SU-DHL-6 (cell line): ENCODE measurements around the gene PTPRN2.
"Not testable (repeated sequence)": the region's sequence is repeated elsewhere in the genome, so short reads cannot be mapped to it uniquely, and the experiment has no call there.

Source experiments
- H2AFZ ChIP-seq: fragments of 200-600 bp; sonication (generic); 2 replicates; pipeline ENCODE4 v1.6.1; 2014; ENCODE audit warnings: low read depth, mild to moderate bottlenecking, moderate library complexity, mixed read lengths, antibody characterized with exemption, low read length; ENCODE audit not compliant: severe bottlenecking
- H3F3A ChIP-seq: fragments of 200-600 bp; shearing (Covaris generic); 2 replicates; pipeline ENCODE4 v1.6.0; 2016; ENCODE audit warnings: antibody characterized with exemption, mild to moderate bottlenecking; ENCODE audit not compliant: insufficient read depth
- H3K27ac ChIP-seq: fragments of 200-600 bp; sonication (generic); 2 replicates; pipeline ENCODE4 v1.5.1; 2016; ENCODE audit warnings: low read depth, mild to moderate bottlenecking, low read length, moderate library complexity, mixed read lengths
- H3K27me3 ChIP-seq: fragments of 200-600 bp; sonication (generic), shearing (Covaris generic); 2 replicates; pipeline ENCODE4 v1.6.0; 2014; ENCODE audit warnings: mild to moderate bottlenecking, low read length
- H3K36me3 ChIP-seq: fragments of 200-600 bp; sonication (generic); 2 replicates; pipeline ENCODE4 v1.6.1; 2014; ENCODE audit warnings: mild to moderate bottlenecking, low read length, mixed read lengths
- H3K4me2 ChIP-seq: fragments of 300-600, 200-600 bp; shearing (Covaris generic), sonication (generic); 2 replicates; pipeline ENCODE4 v1.6.0; 2014; ENCODE audit warnings: low read length, low read depth, mild to moderate bottlenecking; ENCODE audit not compliant: poor library complexity, severe bottlenecking
- H3K4me3 ChIP-seq: fragments of 200-600 bp; sonication (generic); 2 replicates; pipeline ENCODE4 v1.5.1; 2014; ENCODE audit warnings: antibody characterized with exemption, low read length, mild to moderate bottlenecking, mixed read lengths; ENCODE audit not compliant: insufficient read depth, poor library complexity, severe bottlenecking
- H3K79me2 ChIP-seq: fragments of 200-600 bp; sonication (generic); 2 replicates; pipeline ENCODE4 v1.6.1; 2014; ENCODE audit warnings: mild to moderate bottlenecking, low read length, moderate library complexity; ENCODE audit not compliant: insufficient read depth
- H3K9ac ChIP-seq: fragments of 200-600 bp; sonication (generic); 2 replicates; pipeline ENCODE4 v1.7.0; 2014; ENCODE audit warnings: mild to moderate bottlenecking, low read length
- H3K9me2 ChIP-seq: fragments of 200-600 bp; sonication (generic); replicated peaks from 2 replicates; pipeline ENCODE4 v1.6.1; 2014; ENCODE audit warnings: low read length; ENCODE audit not compliant: insufficient read depth
- H3K9me3 ChIP-seq: fragments of 200-600 bp; sonication (generic); 2 replicates; pipeline ENCODE4 v1.6.1; 2014; ENCODE audit warnings: low read length, mixed read lengths; ENCODE audit not compliant: insufficient read depth
- H4K20me1 ChIP-seq: fragments of 200-600 bp; sonication (generic); 2 replicates; pipeline ENCODE4 v1.6.1; 2014; ENCODE audit warnings: low read depth, mild to moderate bottlenecking, antibody characterized with exemption, low read length, moderate library complexity, mixed read lengths
- CTCF ChIP-seq: fragments of 200-600 bp; sonication (generic); IDR thresholded peaks from one replicate; pipeline ENCODE4 v1.5.1; 2017; ENCODE audit warnings: antibody characterized with exemption, mild to moderate bottlenecking, low read length, moderate library complexity; ENCODE audit not compliant: insufficient read depth, poor library complexity, severe bottlenecking
- EZH2phosphoT487 ChIP-seq: fragments of 200-600 bp; sonication (generic), shearing (Covaris generic); conservative IDR thresholded peaks from 2 replicates; pipeline ENCODE4 v1.6.1; 2018; ENCODE audit warnings: mild to moderate bottlenecking, antibody characterized with exemption, low read length, moderate library complexity, mixed read lengths

Gene PTPRN2

GRCh38 chr7:157782041-157782440 is 805.6 kb downstream of the PTPRN2 start:
- no peaks in the 10 kb centered on the region for H3K9me3 ChIP-seq
- no peak overlapping the region for H3K27ac ChIP-seq
- no peaks in the 10 kb centered on the region for H4K20me1 ChIP-seq
- H3F3A ChIP-seq, result no peaks in the 10 kb centered on the region
- TF ChIP-seq CTCF, result no peak
- no peak for TF ChIP-seq EZH2phosphoT487
- no peak overlapping the region for H2AFZ ChIP-seq
- no peak overlapping the region for H3K9ac ChIP-seq
- H3K36me3 ChIP-seq, result no peaks in the 10 kb centered on the region
- no peaks in the 10 kb centered on the region for H3K9me2 ChIP-seq
- H3K4me2 ChIP-seq, result no peak overlapping the region
- H3K4me3 ChIP-seq, result no peak overlapping the region
- H3K27me3 ChIP-seq, result no peaks in the 10 kb centered on the region
- H3K79me2 ChIP-seq, result no peaks in the 10 kb centered on the region

DNA sequence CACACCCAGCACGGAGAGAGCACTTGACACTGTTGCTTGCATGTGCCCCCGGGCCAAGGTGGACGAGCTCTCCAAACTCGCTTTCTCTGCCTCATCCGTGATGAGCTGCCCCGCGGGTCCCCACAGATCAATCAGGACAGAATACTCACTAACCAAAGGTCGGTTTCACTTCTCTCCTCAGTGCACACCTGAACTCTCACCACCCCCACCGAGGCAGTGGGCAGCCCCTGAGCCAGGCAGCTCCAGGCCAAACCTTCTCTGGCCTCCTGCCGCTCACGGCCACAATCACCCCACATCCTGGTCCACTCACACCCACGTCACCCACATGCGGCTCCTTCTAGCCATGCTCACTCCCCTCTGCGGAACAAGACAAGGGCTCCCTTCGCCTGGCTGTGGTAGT is 806.9 kb downstream of the PTPRN2 start:
- Histone ChIP-seq H3K4me2 (no peak overlapping the region), H4K20me1 (no peaks in the 10 kb centered on the region), H3K9ac (no peak overlapping the region), H3K27ac (no peak overlapping the region), H3F3A (no peaks in the 10 kb centered on the region), H3K9me3 (no peaks in the 10 kb centered on the region), H2AFZ (no peak overlapping the region), H3K27me3 (no peaks in the 10 kb centered on the region), H3K36me3 (no peaks in the 10 kb centered on the region), H3K79me2 (no peaks in the 10 kb centered on the region), H3K9me2 (no peaks in the 10 kb centered on the region), H3K4me3 (no peak overlapping the region)
- TF ChIP-seq CTCF (no peak), EZH2phosphoT487 (no peak)

DNA sequence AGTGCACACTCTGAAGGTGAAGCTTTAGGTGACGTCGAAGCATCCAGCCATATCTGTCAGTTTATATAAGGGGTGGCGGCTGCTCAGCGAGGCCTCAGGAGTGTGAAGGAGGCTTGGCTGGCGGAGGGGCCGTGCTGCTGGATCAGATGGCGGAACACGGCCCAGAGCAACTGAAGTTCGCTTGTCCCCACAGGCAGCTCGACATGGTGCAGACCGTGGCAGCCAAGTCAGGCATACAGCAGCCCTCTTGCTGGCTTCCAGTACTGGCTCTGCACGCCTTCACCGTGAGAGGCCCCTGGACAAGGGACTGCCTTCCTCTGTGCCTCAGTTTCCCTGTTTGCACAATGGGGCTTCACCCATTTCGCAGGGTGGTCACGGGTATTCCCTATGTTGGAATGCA is 807.3 kb downstream of the PTPRN2 start:
- no peaks in the 10 kb centered on the region for H3K9me2 ChIP-seq
- H3K27ac ChIP-seq, result no peak overlapping the region
- H3K9ac ChIP-seq, result no peak overlapping the region
- H3F3A ChIP-seq, result no peaks in the 10 kb centered on the region
- no peaks in the 10 kb centered on the region for H4K20me1 ChIP-seq
- no peaks in the 10 kb centered on the region for H3K79me2 ChIP-seq
- H2AFZ ChIP-seq, result no peak overlapping the region
- no peaks in the 10 kb centered on the region for H3K36me3 ChIP-seq
- H3K9me3 ChIP-seq, result no peaks in the 10 kb centered on the region
- H3K4me2 ChIP-seq, result no peak overlapping the region
- no peak overlapping the region for H3K4me3 ChIP-seq
- TF ChIP-seq EZH2phosphoT487 (no peak), CTCF (no peak)
- no peaks in the 10 kb centered on the region for H3K27me3 ChIP-seq

DNA sequence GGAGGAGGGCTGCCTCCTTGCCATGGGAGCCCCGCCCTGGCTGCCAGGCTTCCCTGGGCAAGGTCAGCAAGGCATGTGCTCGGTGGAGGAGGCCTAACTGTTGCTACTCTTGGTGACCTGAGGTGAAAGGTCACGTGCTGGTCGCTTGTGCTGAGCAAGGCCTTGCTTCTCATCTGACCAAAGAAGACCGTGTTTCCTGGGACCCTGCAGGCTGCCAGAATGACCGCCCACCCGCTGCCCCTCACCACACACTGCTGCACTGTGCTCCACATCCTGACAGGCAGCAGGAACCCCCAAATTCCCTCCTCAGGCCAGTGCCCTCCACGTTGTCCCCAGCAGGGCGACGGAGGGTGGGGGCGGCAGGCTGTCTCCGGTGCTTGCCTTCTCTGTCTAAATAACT is 808.4 kb downstream of the PTPRN2 start:
- Histone ChIP-seq H3K4me3 (no peak overlapping the region), H3K9me3 (no peaks in the 10 kb centered on the region), H3K9me2 (no peaks in the 10 kb centered on the region), H3K27me3 (no peaks in the 10 kb centered on the region), H4K20me1 (no peaks in the 10 kb centered on the region), H3K27ac (no peak overlapping the region), H3K9ac (no peak overlapping the region), H3K79me2 (no peaks in the 10 kb centered on the region), H3F3A (no peaks in the 10 kb centered on the region), H3K36me3 (no peaks in the 10 kb centered on the region), H2AFZ (no peak overlapping the region), H3K4me2 (no peak overlapping the region)
- no peak for TF ChIP-seq CTCF
- TF ChIP-seq EZH2phosphoT487, result no peak

DNA sequence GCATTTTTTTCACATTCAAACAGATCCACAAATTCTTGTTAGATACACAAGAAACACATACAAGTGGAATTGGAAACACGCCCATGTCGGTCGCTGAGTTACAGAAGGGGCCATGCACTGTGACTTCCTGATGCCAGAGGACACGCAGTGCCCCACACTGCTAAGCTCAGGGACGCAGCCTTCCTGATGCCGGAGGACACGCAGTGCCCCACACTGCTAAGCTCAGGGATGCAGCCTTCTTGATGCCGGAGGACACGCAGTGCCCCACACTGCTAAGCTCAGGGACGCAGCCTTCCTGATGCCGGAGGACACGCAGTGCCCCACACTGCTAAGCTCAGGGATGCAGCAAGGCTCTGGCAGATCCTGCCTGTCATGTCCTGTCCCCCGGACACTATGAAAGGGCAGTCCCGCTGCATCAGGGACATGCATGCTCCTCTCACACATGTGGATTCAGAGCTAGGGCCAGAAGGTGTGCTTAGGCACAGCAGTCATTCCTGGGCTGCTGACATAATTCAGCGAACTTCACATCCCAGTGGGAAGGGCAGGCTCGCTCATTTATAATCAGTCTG is 810.3 kb downstream of the PTPRN2 start:
- H3K36me3 ChIP-seq, H3F3A ChIP-seq, H4K20me1 ChIP-seq, H3K4me3 ChIP-seq, H3K27me3 ChIP-seq, H3K9me2 ChIP-seq, H3K79me2 ChIP-seq, H3K9me3 ChIP-seq, H3K9ac ChIP-seq, H3K4me2 ChIP-seq, H3K27ac ChIP-seq, H2AFZ ChIP-seq: not testable (repeated sequence)
